ENCODE measurements around the gene ADAMTSL1.

- TF ChIP-seq CTCF (conservative IDR thresholded peaks at IDR 0.05; ENCODE audit: low read length): no peak
- no peak for TF ChIP-seq EZH2phosphoT487 (IDR thresholded peaks at IDR 0.05; ENCODE audit: borderline replicate concordance, low read depth, low read length)
These were observed 127.1 kb downstream of the ADAMTSL1 start for GRCh38 chr9:18601026-18601425.
